Suprapubic skin (tissue), 4 donors: ENCODE measurements around the gene ADCYAP1R1. TPM values are rescaled to one million over a fixed set of nuclear protein-coding genes. Genes with fewer than 3 reads are reported as not detected.

Experiments used
- DNase-seq, 2 donors: peaks; one replicate each; pipeline ENCODE4 v3.0.0-alpha.2; 2019; ENCODE audit warnings: low spot score in 2 of 2
- H3K27ac ChIP-seq: fragments of 200-600 bp; sonication (generic); one replicate; pipeline ENCODE4 v1.5.1; 2019
- H3K27me3 ChIP-seq: fragments of 200-600 bp; sonication (generic); one replicate; pipeline ENCODE4 v1.5.1; 2019
- H3K36me3 ChIP-seq: fragments of 200-600 bp; sonication (generic); one replicate; pipeline ENCODE4 v1.5.1; 2019
- H3K4me1 ChIP-seq: fragments of 200-600 bp; sonication (generic); one replicate; pipeline ENCODE4 v1.5.1; 2019
- H3K4me3 ChIP-seq: fragments of 200-600 bp; sonication (generic); one replicate; pipeline ENCODE4 v1.5.1; 2019; ENCODE audit warnings: mild to moderate bottlenecking
- H3K9me3 ChIP-seq: fragments of 200-600 bp; sonication (generic); one replicate; pipeline ENCODE4 v1.5.1; 2019
- CTCF ChIP-seq, 2 donors: fragments of 200-600 bp in 1 of 2; fragments of 450-650 bp in 1 of 2; sonication (generic) in 1 of 2; IDR thresholded peaks; one replicate each; pipeline ENCODE4 v1.5.1; 2016 to 2019; ENCODE audit warnings: antibody characterized with exemption in 2 of 2, mild to moderate bottlenecking in 1 of 2, moderate library complexity in 1 of 2
- EP300 ChIP-seq: sonication (generic); formaldehyde crosslinking; IDR thresholded peaks from one replicate; pipeline ENCODE4 v1.6.1; 2017; ENCODE audit warnings: antibody characterized with exemption
- POLR2A ChIP-seq, 2 donors: fragments of 450-650 bp; IDR thresholded peaks; one replicate each; pipeline ENCODE4 v1.6.1; 2017; ENCODE audit warnings: antibody characterized with exemption in 2 of 2, mild to moderate bottlenecking in 2 of 2, moderate library complexity in 2 of 2
- POLR2AphosphoS5 ChIP-seq, 3 donors: sonication (generic); formaldehyde crosslinking; IDR thresholded peaks; one replicate each; pipeline ENCODE4 v1.6.1; 2017; ENCODE audit warnings: antibody characterized with exemption in 3 of 3
- WGBS: methylation state at CpG from one replicate; pipeline ENCODE4 v1.1.5; 2018; 5-methylcytosine and 5-hydroxymethylcytosine counted together
- total RNA-seq, 4 donors: library from RNA; depleted of rRNA; stranded (reverse); fragments of >200 nt; gene quantifications; one replicate each; pipeline ENCODE4 v1.1.0, GENCODE V29; 2016

Gene ADCYAP1R1
- total RNA-seq, 4 donors from 2014 or later = 0.64 to 6.7 (median 1.1) TPM

GRCh38 chr7:31027161-31027965, 24.7 kb upstream of the ADCYAP1R1 start:
- Histone ChIP-seq H3K27me3 (no peaks in the 10 kb centered on the region), H3K4me1 (peaks cover 6% of the 10 kb centered on the region), H3K27ac (no peak overlapping the region), H3K9me3 (no peaks in the 10 kb centered on the region), H3K36me3 (no peaks in the 10 kb centered on the region), H3K4me3 (no peak overlapping the region)
- no peak for DNase-seq
- TF ChIP-seq POLR2A (IDR thresholded peaks at IDR 0.05) (no peak), CTCF (IDR thresholded peaks at IDR 0.05) (no peak), POLR2AphosphoS5 (IDR thresholded peaks at IDR 0.05) (no peak), EP300 (no peak)
- 42% methylated on average over 10 of the region's 20 CpGs for WGBS

- no peak for TF ChIP-seq POLR2A (IDR thresholded peaks at IDR 0.05)
- no peak for TF ChIP-seq EP300
- no peak for TF ChIP-seq CTCF (IDR thresholded peaks at IDR 0.05)
- TF ChIP-seq POLR2AphosphoS5 (IDR thresholded peaks at IDR 0.05) = no peak
- 88% methylated on average over 5 of the region's 5 CpGs for WGBS
- H3K27ac ChIP-seq = no peak overlapping the region
- peaks cover 6% of the 10 kb centered on the region for H3K4me1 ChIP-seq
- no peak overlapping the region for H3K4me3 ChIP-seq
- H3K9me3 ChIP-seq = no peaks in the 10 kb centered on the region
- H3K27me3 ChIP-seq = no peaks in the 10 kb centered on the region
- H3K36me3 ChIP-seq = no peaks in the 10 kb centered on the region
- DNase-seq = no peak
These were observed 24.1 kb upstream of the ADCYAP1R1 start for GRCh38 chr7:31028006-31028405.

- peaks cover 6% of the 10 kb centered on the region for H3K4me1 ChIP-seq
- no peak overlapping the region for H3K4me3 ChIP-seq
- TF ChIP-seq POLR2AphosphoS5 (IDR thresholded peaks at IDR 0.05) = no peak
- TF ChIP-seq EP300 = no peak
- TF ChIP-seq CTCF (IDR thresholded peaks at IDR 0.05) = no peak
- no peak for TF ChIP-seq POLR2A (IDR thresholded peaks at IDR 0.05)
- H3K9me3 ChIP-seq = no peaks in the 10 kb centered on the region
- no peak overlapping the region for H3K27ac ChIP-seq
- H3K27me3 ChIP-seq = no peaks in the 10 kb centered on the region
- DNase-seq = no peak
- 90% methylated on average over 13 of the region's 18 CpGs for WGBS
- no peaks in the 10 kb centered on the region for H3K36me3 ChIP-seq
These were observed 23.6 kb upstream of the ADCYAP1R1 start for GRCh38 chr7:31028417-31028992.

GRCh38 chr7:31029251-31030042, 22.7 kb upstream of the ADCYAP1R1 start:
- Histone ChIP-seq H3K36me3 (no peaks in the 10 kb centered on the region), H3K27ac (no peak overlapping the region), H3K27me3 (no peaks in the 10 kb centered on the region), H3K4me3 (no peak overlapping the region), H3K9me3 (no peaks in the 10 kb centered on the region), H3K4me1 (peaks cover 6% of the 10 kb centered on the region)
- no peak for DNase-seq
- TF ChIP-seq POLR2A (IDR thresholded peaks at IDR 0.05) (no peak), CTCF (IDR thresholded peaks at IDR 0.05) (no peak), POLR2AphosphoS5 (IDR thresholded peaks at IDR 0.05) (no peak), EP300 (no peak)
- 80% methylated on average over 6 of the region's 7 CpGs for WGBS
